Spleen (tissue), 7 donors: ENCODE data around the gene CFAP45.

ENCODE experiments used
- POLR2A ChIP-seq, 3 donors: fragments of 450-650 bp; IDR thresholded peaks; one replicate each; pipeline ENCODE4 v1.5.1; 2017; ENCODE audit warnings: antibody characterized with exemption in 3 of 3, mild to moderate bottlenecking in 1 of 3
- POLR2AphosphoS5 ChIP-seq, 3 donors: sonication (generic); formaldehyde crosslinking; IDR thresholded peaks; one replicate each; pipeline ENCODE4 v1.5.1; 2017; ENCODE audit warnings: antibody characterized with exemption in 3 of 3
- TF ChIP-seq, protein P1 (sequence below), 11 experiments: fragments of 200-600 bp in 7 of 11; fragments of 450-650 bp in 4 of 11; sonication (generic) in 4 of 11; IDR thresholded peaks in 8 of 11; conservative IDR thresholded peaks in 3 of 11; 1 replicate in 7 of 11; 2 replicates in 4 of 11; pipeline versions ENCODE4 v1.4.0 to v1.8.0; 2016 to 2021; ENCODE audit warnings: antibody characterized with exemption in 11 of 11, inconsistent platforms in 4 of 11, mild to moderate bottlenecking in 1 of 11
- donor health status: DM: no; HTN: no; CAD: no; lungs with moderate emphysema.
- donor health status: DM: no; HTN: no; CAD: no.
- donor health status: DM: no; HTN: no; CAD: no.

DNA sequence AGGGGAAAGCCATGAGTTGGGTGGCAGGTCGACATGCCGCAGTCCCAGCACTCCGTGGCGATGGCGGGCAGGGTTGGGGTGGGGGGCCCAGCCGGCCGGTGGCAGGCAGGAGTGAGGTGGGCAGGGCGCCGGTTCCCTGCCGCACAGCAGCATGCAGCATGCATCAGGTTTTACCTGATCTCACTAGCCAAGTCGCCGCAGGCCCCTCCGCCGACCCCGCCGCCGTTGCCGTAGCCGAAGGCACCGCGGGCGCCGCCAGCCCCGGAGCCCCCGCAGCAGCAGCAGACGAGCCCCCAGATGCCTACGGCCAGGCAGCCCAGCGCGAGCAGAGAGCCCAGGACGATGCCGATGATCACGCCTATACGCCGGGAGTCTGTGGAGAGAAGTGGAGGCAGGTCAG, 44.3 kb downstream of the CFAP45 start:
- TF ChIP-seq POLR2A (IDR thresholded peaks at IDR 0.05) (no peak), POLR2AphosphoS5 (IDR thresholded peaks at IDR 0.05) (no peak)
- TF ChIP-seq, protein P1, sequence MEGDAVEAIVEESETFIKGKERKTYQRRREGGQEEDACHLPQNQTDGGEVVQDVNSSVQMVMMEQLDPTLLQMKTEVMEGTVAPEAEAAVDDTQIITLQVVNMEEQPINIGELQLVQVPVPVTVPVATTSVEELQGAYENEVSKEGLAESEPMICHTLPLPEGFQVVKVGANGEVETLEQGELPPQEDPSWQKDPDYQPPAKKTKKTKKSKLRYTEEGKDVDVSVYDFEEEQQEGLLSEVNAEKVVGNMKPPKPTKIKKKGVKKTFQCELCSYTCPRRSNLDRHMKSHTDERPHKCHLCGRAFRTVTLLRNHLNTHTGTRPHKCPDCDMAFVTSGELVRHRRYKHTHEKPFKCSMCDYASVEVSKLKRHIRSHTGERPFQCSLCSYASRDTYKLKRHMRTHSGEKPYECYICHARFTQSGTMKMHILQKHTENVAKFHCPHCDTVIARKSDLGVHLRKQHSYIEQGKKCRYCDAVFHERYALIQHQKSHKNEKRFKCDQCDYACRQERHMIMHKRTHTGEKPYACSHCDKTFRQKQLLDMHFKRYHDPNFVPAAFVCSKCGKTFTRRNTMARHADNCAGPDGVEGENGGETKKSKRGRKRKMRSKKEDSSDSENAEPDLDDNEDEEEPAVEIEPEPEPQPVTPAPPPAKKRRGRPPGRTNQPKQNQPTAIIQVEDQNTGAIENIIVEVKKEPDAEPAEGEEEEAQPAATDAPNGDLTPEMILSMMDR (IDR thresholded peaks at IDR 0.05 in 8 of 11, conservative IDR thresholded peaks at IDR 0.05 in 3 of 11): no peak
